ENCODE measurements around the gene GLRX5. TPM values are rescaled to one million over a fixed set of nuclear protein-coding genes. Genes with fewer than 3 reads are reported as not detected.

Gene GLRX5
- total and polyA plus RNA-seq, 7 donors, result 46.9 to 98.7 (median 65.5) TPM

DNA sequence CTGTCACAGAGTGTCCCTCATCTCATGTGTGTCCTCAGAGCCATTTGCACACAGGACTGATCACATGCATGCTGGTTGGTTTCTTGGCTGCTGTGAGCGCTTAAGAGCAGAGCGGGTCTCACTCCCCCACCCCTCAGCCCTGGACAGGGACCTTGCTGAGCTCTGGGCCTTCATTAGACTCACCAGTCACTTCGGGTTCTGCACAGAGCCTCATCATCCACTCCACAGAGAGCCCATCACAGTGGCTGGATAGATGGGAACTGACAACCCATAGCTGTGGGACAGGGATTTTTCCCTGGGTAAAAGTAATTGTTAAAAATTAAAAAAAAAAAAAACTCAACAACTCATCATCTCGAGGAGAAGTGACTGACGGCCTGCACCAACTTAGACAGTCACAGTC lies 8.2 kb downstream of the GLRX5 start:
- no peak overlapping the region for H3K27ac ChIP-seq
- peaks cover 0 to 13% of the 10 kb centered on the region in 2 donors for H3K36me3 ChIP-seq (ENCODE audit: insufficient read depth in 1 of 2, low read depth in 1 of 2)
- no peak for TF ChIP-seq CTCF (IDR thresholded peaks at IDR 0.05)
- WGBS, 3 donors, result 91 to 97% (median 92%) methylated on average over 5 of the region's 5 CpGs
- no peak for DNase-seq
- H3K27me3 ChIP-seq (ENCODE audit: insufficient read depth in 3 of 3, low read length in 2 of 3), result no peaks in the 10 kb centered on the region
- peaks cover 28% of the 10 kb centered on the region for H3K4me1 ChIP-seq
- intact Hi-C loops (cut with DNase I), result no loop called here
- H3K9me3 ChIP-seq, result no peaks in the 10 kb centered on the region
- ATAC-seq, result no peak
- no peak overlapping the region for H3K4me3 ChIP-seq

DNA sequence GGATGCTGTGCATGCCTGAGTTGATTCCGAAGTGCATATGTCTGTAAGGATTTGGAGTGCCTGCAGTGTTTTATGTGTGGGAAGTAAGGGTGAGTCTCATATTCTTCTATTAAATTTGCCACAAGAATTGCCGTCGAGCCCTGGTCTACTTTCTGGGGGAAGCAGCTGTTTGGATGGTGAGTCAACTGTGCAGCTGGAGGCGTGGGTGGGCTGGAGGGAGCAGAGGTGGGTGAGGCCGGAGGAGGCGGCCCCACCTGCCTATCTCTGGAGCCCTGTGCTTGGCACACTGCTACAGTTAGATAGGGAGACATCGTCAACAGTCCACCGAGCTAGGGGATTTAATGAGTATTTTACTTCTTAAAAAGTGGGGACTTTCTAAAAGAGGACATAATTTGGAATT lies 9.7 kb downstream of the GLRX5 start:
- peaks cover 0 to 13% of the 10 kb centered on the region in 2 donors for H3K36me3 ChIP-seq (ENCODE audit: insufficient read depth in 1 of 2, low read depth in 1 of 2)
- H3K4me3 ChIP-seq, result no peak overlapping the region
- peaks cover 15% of the 10 kb centered on the region for H3K4me1 ChIP-seq
- WGBS, 3 donors, result 45 to 52% (median 50%) methylated on average over 8 of the region's 8 CpGs
- no peak for DNase-seq
- no peak overlapping the region for H3K27ac ChIP-seq
- intact Hi-C loops (cut with DNase I), result no loop called here
- no peak for TF ChIP-seq CTCF (IDR thresholded peaks at IDR 0.05)
- H3K9me3 ChIP-seq, result no peaks in the 10 kb centered on the region
- H3K27me3 ChIP-seq (ENCODE audit: insufficient read depth in 3 of 3, low read length in 2 of 3), result no peaks in the 10 kb centered on the region
- no peak for ATAC-seq

DNA sequence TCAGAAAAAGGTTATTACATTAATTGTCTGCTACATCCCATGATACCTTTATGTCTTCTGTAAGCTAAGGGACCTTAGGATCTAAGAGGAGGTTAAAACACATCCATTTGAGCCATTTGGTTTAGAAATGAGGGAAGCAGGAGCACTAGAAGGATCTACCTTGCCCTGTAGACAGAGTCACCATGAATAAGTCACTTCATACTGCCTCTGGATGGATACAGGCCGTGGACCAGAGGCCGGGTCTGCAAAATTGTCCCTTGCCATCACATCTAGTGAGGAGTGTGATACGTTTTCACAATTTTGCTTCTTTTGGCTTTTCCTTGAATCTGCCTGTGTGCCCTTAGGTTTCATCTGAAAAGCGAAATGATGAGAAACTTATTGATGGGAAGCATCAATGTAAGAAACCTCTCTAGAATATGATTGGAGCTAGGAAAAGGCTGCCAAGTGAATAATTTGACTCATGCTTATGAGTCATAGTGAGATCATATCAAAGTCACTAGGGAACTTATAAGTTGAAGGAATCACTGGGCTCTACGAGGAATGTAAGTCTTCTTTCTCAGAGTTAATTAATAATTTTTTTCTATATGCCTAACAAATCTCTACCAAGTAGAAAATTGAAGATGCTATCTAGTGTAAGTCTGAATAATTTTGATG lies 10.8 kb downstream of the GLRX5 start:
- H3K36me3 ChIP-seq (ENCODE audit: insufficient read depth in 1 of 2, low read depth in 1 of 2), result peaks cover 0 to 13% of the 10 kb centered on the region in 2 donors
- TF ChIP-seq CTCF (IDR thresholded peaks at IDR 0.05), result no peak
- WGBS, 3 donors, result 81 to 86% (median 82%) methylated on average over 5 of the region's 5 CpGs

DNA sequence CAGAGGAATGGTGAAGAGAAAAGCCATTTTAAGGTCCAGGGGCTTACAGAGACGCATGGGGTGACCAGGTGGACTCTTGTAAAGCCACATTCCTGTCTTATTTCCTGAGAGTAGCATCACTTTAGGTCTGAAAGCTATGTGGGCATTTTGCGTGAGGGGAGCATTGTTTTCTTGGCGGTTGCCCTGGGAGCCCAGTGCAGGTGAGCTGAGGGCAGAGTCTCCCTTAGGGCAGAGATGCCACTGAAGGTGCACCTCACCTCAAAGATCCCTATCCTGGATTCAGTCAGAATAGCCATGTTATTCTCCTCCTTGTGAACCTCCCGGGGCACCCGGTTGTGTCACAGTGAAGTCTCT lies 12.4 kb downstream of the GLRX5 start:
- TF ChIP-seq CTCF (IDR thresholded peaks at IDR 0.05), result no peak
- Histone ChIP-seq H3K27me3 (ENCODE audit: insufficient read depth in 3 of 3, low read length in 2 of 3) (no peaks in the 10 kb centered on the region), H3K36me3 (ENCODE audit: insufficient read depth in 1 of 2, low read depth in 1 of 2) (peaks cover 0 to 13% of the 10 kb centered on the region in 2 donors), H3K27ac (no peak overlapping the region), H3K9me3 (no peaks in the 10 kb centered on the region), H3K4me1 (peaks cover 17% of the 10 kb centered on the region), H3K4me3 (no peak overlapping the region)
- ATAC-seq, result peak in 1 of 4 donors; percentile 7
- DNase-seq, result no peak
- WGBS, 3 donors, result 90 to 96% (median 91%) methylated on average over 5 of the region's 5 CpGs
- intact Hi-C loops (cut with DNase I), result no loop called here

More for the DNA sequence above, 10.8 kb downstream of the GLRX5 start:
- intact Hi-C loops (cut with DNase I), result no loop called here
- no peaks in the 10 kb centered on the region for H3K27me3 ChIP-seq (ENCODE audit: insufficient read depth in 3 of 3, low read length in 2 of 3)
- H3K4me3 ChIP-seq, result no peak overlapping the region
- no peak for DNase-seq
- no peaks in the 10 kb centered on the region for H3K9me3 ChIP-seq
- peak; percentile 56 to 85 (median 68) for ATAC-seq
- peaks cover 17% of the 10 kb centered on the region for H3K4me1 ChIP-seq
- H3K27ac ChIP-seq, result peak overlapping the region; percentile 13
